Trophoblast cell (in vitro differentiated cells and primary cell): ENCODE results near the gene MSL1.
A peak's percentile ranks its signal among the peaks of the same experiment; 100 is the strongest.

Experiments
- DNase-seq, 2 donors: peaks; one replicate each; pipeline ENCODE4 v3.0.0-alpha.2; 2016
- H2AFZ ChIP-seq: 2 replicates; pipeline ENCODE4 v1.6.1; 2013; ENCODE audit warnings: low read length, moderate library complexity, mild to moderate bottlenecking; ENCODE audit not compliant: insufficient read depth, poor library complexity
- H2AK5ac ChIP-seq: 2 replicates; pipeline ENCODE4 v1.6.1; 2013; ENCODE audit warnings: mild to moderate bottlenecking, low read length
- H2BK120ac ChIP-seq: 2 replicates; pipeline ENCODE4 v1.6.1; 2013; ENCODE audit warnings: low read length, mild to moderate bottlenecking, moderate library complexity; ENCODE audit not compliant: insufficient read depth, poor library complexity
- H2BK12ac ChIP-seq: 2 replicates; pipeline ENCODE4 v1.6.1; 2013; ENCODE audit warnings: mild to moderate bottlenecking, low read length, moderate library complexity
- H2BK5ac ChIP-seq: 2 replicates; pipeline ENCODE4 v1.6.1; 2013; ENCODE audit warnings: low read length, low read depth, moderate library complexity, mild to moderate bottlenecking; ENCODE audit not compliant: poor library complexity
- H3K14ac ChIP-seq: 2 replicates; pipeline ENCODE4 v1.6.1; 2013; ENCODE audit warnings: mild to moderate bottlenecking, low read length
- H3K18ac ChIP-seq: 2 replicates; pipeline ENCODE4 v1.6.1; 2013; ENCODE audit warnings: mild to moderate bottlenecking, low read length
- H3K23ac ChIP-seq: 2 replicates; pipeline ENCODE4 v1.6.1; 2013; ENCODE audit warnings: low read length
- H3K27ac ChIP-seq: 2 replicates; pipeline ENCODE4 v1.5.1; 2013; ENCODE audit warnings: low read depth, mild to moderate bottlenecking, inconsistent platforms, low read length, moderate library complexity
- H3K27me3 ChIP-seq: 2 replicates; pipeline ENCODE4 v1.6.1; 2013; ENCODE audit warnings: inconsistent platforms, mild to moderate bottlenecking, low read length, moderate library complexity; ENCODE audit not compliant: insufficient read depth
- H3K36me3 ChIP-seq, 2 experiments: 1 replicate in 1 of 2; 2 replicates in 1 of 2; pipeline ENCODE4 v1.6.1; 2013; ENCODE audit warnings: low read length in 2 of 2, mild to moderate bottlenecking in 2 of 2, moderate library complexity in 1 of 2; ENCODE audit not compliant: insufficient read depth in 2 of 2, control insufficient read depth in 1 of 2
- H3K4ac ChIP-seq: 2 replicates; pipeline ENCODE4 v1.6.1; 2013; ENCODE audit warnings: low read depth, mild to moderate bottlenecking, low read length, moderate library complexity
- H3K4me1 ChIP-seq, 2 experiments: 1 replicate in 1 of 2; 2 replicates in 1 of 2; pipeline ENCODE4 v1.6.1; 2013; ENCODE audit warnings: low read length in 2 of 2, mild to moderate bottlenecking in 2 of 2, moderate library complexity in 1 of 2; ENCODE audit not compliant: insufficient read depth in 2 of 2, control insufficient read depth in 1 of 2
- H3K4me2 ChIP-seq: 2 replicates; pipeline ENCODE4 v1.6.1; 2013; ENCODE audit warnings: inconsistent platforms, mild to moderate bottlenecking, low read length, moderate library complexity
- H3K4me3 ChIP-seq: 2 replicates; pipeline ENCODE4 v1.5.1; 2013; ENCODE audit warnings: mild to moderate bottlenecking, low read depth, low read length, inconsistent platforms
- H3K79me1 ChIP-seq: one replicate; pipeline ENCODE4 v1.6.1; 2013; ENCODE audit warnings: low read length
- H3K79me2 ChIP-seq: 2 replicates; pipeline ENCODE4 v1.6.1; 2013; ENCODE audit warnings: low read length, mild to moderate bottlenecking; ENCODE audit not compliant: control insufficient read depth, insufficient read depth, poor library complexity
- H3K9ac ChIP-seq: 2 replicates; pipeline ENCODE4 v1.6.1; 2013; ENCODE audit warnings: mild to moderate bottlenecking, low read length
- H3K9me3 ChIP-seq: 2 replicates; pipeline ENCODE4 v1.6.1; 2013; ENCODE audit warnings: low read depth, mild to moderate bottlenecking, control low read depth, inconsistent platforms, low read length; ENCODE audit not compliant: insufficient read depth
- H4K12ac ChIP-seq: 2 replicates; pipeline ENCODE4 v1.6.1; 2013; ENCODE audit warnings: low read depth, mild to moderate bottlenecking, low read length, moderate library complexity
- H4K8ac ChIP-seq: 2 replicates; pipeline ENCODE4 v1.6.1; 2013; ENCODE audit warnings: low read depth, mild to moderate bottlenecking, low read length, moderate library complexity
- H4K91ac ChIP-seq: one replicate; pipeline ENCODE4 v1.6.1; 2013; ENCODE audit warnings: low read depth, mild to moderate bottlenecking, low read length, moderate library complexity
- WGBS: extraction: QIAGEN DNeasy Blood & Tissue Kit; methylation state at CpG from one replicate; pipeline ENCODE4 v1.1.7; 2013; ENCODE audit warnings: missing lambda C conversion rate; ENCODE audit not compliant: insufficient read length, insufficient coverage; ENCODE audit errors: extremely low coverage; 5-methylcytosine and 5-hydroxymethylcytosine counted together

MSL1 gene

GRCh38 chr17:40145476-40145875 is 23.7 kb downstream of the MSL1 start:
- WGBS = no CpG with 5 or more reads among the region's 3 CpGs
- no peak for DNase-seq
- Histone ChIP-seq H3K4me2 (no peak overlapping the region), H3K9me3 (no peaks in the 10 kb centered on the region), H3K4ac (no peak overlapping the region), H3K27me3 (no peaks in the 10 kb centered on the region), H2AK5ac (no peak overlapping the region), H3K14ac (no peak overlapping the region), H3K79me1 (peaks cover under 1% of the 10 kb centered on the region), H3K79me2 (peaks cover under 1% of the 10 kb centered on the region), H2AFZ (no peak overlapping the region), H2BK5ac (no peak overlapping the region), H3K18ac (no peak overlapping the region), H4K8ac (no peak overlapping the region), H3K9ac (no peak overlapping the region), H3K27ac (no peak overlapping the region), H4K91ac (no peak overlapping the region), H3K4me3 (no peak overlapping the region), H3K23ac (no peak overlapping the region), H3K36me3 (peaks cover 10 to 28% of the 10 kb centered on the region in 2 experiments), H4K12ac (no peak overlapping the region), H3K4me1 (peaks cover 0 to 4% of the 10 kb centered on the region in 2 experiments), H2BK12ac (no peak overlapping the region), H2BK120ac (no peak overlapping the region)

- no peak overlapping the region for H3K4ac ChIP-seq
- no peak overlapping the region for H3K27ac ChIP-seq
- DNase-seq = no peak
- H2BK5ac ChIP-seq = no peak overlapping the region
- H3K14ac ChIP-seq = no peak overlapping the region
- no peaks in the 10 kb centered on the region for H3K27me3 ChIP-seq
- H2BK12ac ChIP-seq = no peak overlapping the region
- H3K9ac ChIP-seq = no peak overlapping the region
- peak overlapping the region; percentile 96 for H3K23ac ChIP-seq
- no peak overlapping the region for H3K18ac ChIP-seq
- H2BK120ac ChIP-seq = no peak overlapping the region
- no peak overlapping the region for H3K4me3 ChIP-seq
- H4K8ac ChIP-seq = no peak overlapping the region
- no peaks in the 10 kb centered on the region for H3K9me3 ChIP-seq
- no peaks in the 10 kb centered on the region for H3K79me2 ChIP-seq
- H2AFZ ChIP-seq = no peak overlapping the region
- H3K4me2 ChIP-seq = no peak overlapping the region
- peaks cover 16 to 31% of the 10 kb centered on the region in 2 experiments for H3K36me3 ChIP-seq
- no peak overlapping the region for H4K91ac ChIP-seq
- no peaks in the 10 kb centered on the region for H3K4me1 ChIP-seq
- H3K79me1 ChIP-seq = no peaks in the 10 kb centered on the region
- no CpG with 5 or more reads among the region's 3 CpGs for WGBS
- no peak overlapping the region for H4K12ac ChIP-seq
- H2AK5ac ChIP-seq = no peak overlapping the region
These were observed 26.8 kb downstream of the MSL1 start for GRCh38 chr17:40148527-40148926.

GRCh38 chr17:40150276-40150675 is 28.5 kb downstream of the MSL1 start:
- H3K79me2 ChIP-seq = no peaks in the 10 kb centered on the region
- H2BK12ac ChIP-seq = no peak overlapping the region
- H3K18ac ChIP-seq = no peak overlapping the region

GRCh38 chr17:40151414-40151963 is 29.7 kb downstream of the MSL1 start:
- H2AFZ ChIP-seq = no peak overlapping the region
- H3K4me3 ChIP-seq = no peak overlapping the region
- no peak overlapping the region for H4K91ac ChIP-seq
- no peak overlapping the region for H3K23ac ChIP-seq
- WGBS = no CpG with 5 or more reads among the region's 7 CpGs
- no peak overlapping the region for H3K18ac ChIP-seq
- H3K79me1 ChIP-seq = no peaks in the 10 kb centered on the region
- no peak for DNase-seq
- H3K9me3 ChIP-seq = no peaks in the 10 kb centered on the region
- H3K27me3 ChIP-seq = no peaks in the 10 kb centered on the region
- H3K9ac ChIP-seq = no peak overlapping the region
- H3K4ac ChIP-seq = no peak overlapping the region
- H3K27ac ChIP-seq = no peak overlapping the region
- no peak overlapping the region for H4K8ac ChIP-seq
- no peaks in the 10 kb centered on the region for H3K79me2 ChIP-seq
- H3K36me3 ChIP-seq = peaks cover 23 to 40% of the 10 kb centered on the region in 2 experiments
- H3K4me1 ChIP-seq = no peaks in the 10 kb centered on the region
- H2BK120ac ChIP-seq = no peak overlapping the region
- H3K4me2 ChIP-seq = no peak overlapping the region
- no peak overlapping the region for H2BK5ac ChIP-seq
- H2BK12ac ChIP-seq = no peak overlapping the region
- no peak overlapping the region for H3K14ac ChIP-seq
- H2AK5ac ChIP-seq = no peak overlapping the region
- H4K12ac ChIP-seq = no peak overlapping the region

More at GRCh38 chr17:40150276-40150675, 28.5 kb downstream of the MSL1 start:
- no peak overlapping the region for H2BK5ac ChIP-seq
- no peak overlapping the region for H2AK5ac ChIP-seq
- H3K36me3 ChIP-seq = peaks cover 21 to 36% of the 10 kb centered on the region in 2 experiments
- H3K9me3 ChIP-seq = no peaks in the 10 kb centered on the region
- H3K27ac ChIP-seq = no peak overlapping the region
- no peak overlapping the region for H3K4me3 ChIP-seq
- no peaks in the 10 kb centered on the region for H3K27me3 ChIP-seq
- no peak overlapping the region for H3K23ac ChIP-seq
- no peak overlapping the region for H3K4me2 ChIP-seq
- H3K79me1 ChIP-seq = no peaks in the 10 kb centered on the region
- no peak overlapping the region for H4K12ac ChIP-seq
- no peak overlapping the region for H2AFZ ChIP-seq
- H3K9ac ChIP-seq = no peak overlapping the region
- no CpG with 5 or more reads among the region's 4 CpGs for WGBS
- DNase-seq = no peak
- no peak overlapping the region for H2BK120ac ChIP-seq
- no peaks in the 10 kb centered on the region for H3K4me1 ChIP-seq
- H3K14ac ChIP-seq = no peak overlapping the region
- H3K4ac ChIP-seq = no peak overlapping the region
- H4K91ac ChIP-seq = no peak overlapping the region
- H4K8ac ChIP-seq = no peak overlapping the region
